B cell (primary cell): ENCODE measurements around the gene PFDN5. TPM values are rescaled to one million over a fixed set of nuclear protein-coding genes. Genes with fewer than 3 reads are reported as not detected.
A peak's percentile ranks its signal among the peaks of the same experiment; 100 is the strongest.

Experiments
- ATAC-seq: fragments of 200-7000 bp; cut with Tn5 transposase; one replicate; pipeline ENCODE4 v1.10.0; 2021; ENCODE audit warnings: low read depth, mild to moderate bottlenecking, moderate number of reproducible peaks, moderate library complexity
- CTCF ChIA-PET: fragments of 350-600 bp; sonication (Branson Sonifier 250); formaldehyde crosslinking; loops from one replicate; lab custom pipeline; 2021; ENCODE audit warnings: antibody characterized with exemption, inconsistent platforms; lab: Charles Lee
- POLR2A ChIA-PET: fragments of 350-600 bp; sonication (Branson Sonifier 250); formaldehyde crosslinking; loops from one replicate; lab custom pipeline; 2021; ENCODE audit warnings: antibody characterized with exemption; lab: Charles Lee
- DNase-seq: peaks from one replicate; pipeline ENCODE4 v3.0.0; 2013
- H2AFZ ChIP-seq: 2 replicates; pipeline ENCODE4 v1.6.1; 2012; ENCODE audit warnings: mild to moderate bottlenecking, low read depth, low read length; ENCODE audit not compliant: insufficient read depth, poor library complexity, severe bottlenecking
- H3K27ac ChIP-seq, 2 donors: 1 replicate in 1 of 2; 2 replicates in 1 of 2; pipeline ENCODE4 v1.5.1; 2012 to 2013; ENCODE audit warnings: low read length in 2 of 2, mild to moderate bottlenecking in 2 of 2, moderate library complexity in 1 of 2
- H3K27me3 ChIP-seq, 4 experiments: fragments of 200-600 bp in 1 of 4; sonication (generic) in 1 of 4; replicated peaks in 1 of 4; 1 replicate in 2 of 4; 2 replicates in 2 of 4; pipeline versions ENCODE4 v1.6.1 to v1.7.0; 2013 to 2016; ENCODE audit warnings: low read length in 3 of 4, mild to moderate bottlenecking in 2 of 4, mixed read lengths in 1 of 4, moderate library complexity in 1 of 4; ENCODE audit not compliant: insufficient read depth in 4 of 4, control insufficient read depth in 3 of 4; ENCODE audit errors: control extremely low read depth in 1 of 4
- H3K36me3 ChIP-seq, 2 experiments: replicated peaks in 1 of 2; 1 replicate in 1 of 2; 2 replicates in 1 of 2; pipeline versions ENCODE4 v1.6.1 to v1.7.1; 2013; ENCODE audit warnings: low read length in 1 of 2; ENCODE audit not compliant: insufficient read depth in 2 of 2, control insufficient read depth in 1 of 2; ENCODE audit errors: control extremely low read depth in 1 of 2, extremely low read depth in 1 of 2
- H3K4me1 ChIP-seq, 2 donors: fragments of 200-600 bp in 1 of 2; sonication (generic) in 1 of 2; 1 replicate in 1 of 2; 2 replicates in 1 of 2; pipeline versions ENCODE4 v1.5.1 to v1.6.1; 2013 to 2017; ENCODE audit warnings: low read length in 2 of 2; ENCODE audit not compliant: control insufficient read depth in 2 of 2, insufficient read depth in 2 of 2
- H3K4me2 ChIP-seq: replicated peaks from 2 replicates; pipeline ENCODE3; 2012; ENCODE audit warnings: mild to moderate bottlenecking, low read depth, low read length; ENCODE audit not compliant: poor library complexity, severe bottlenecking
- H3K4me3 ChIP-seq, 5 experiments: fragments of 200-600 bp in 1 of 5; sonication (generic) in 1 of 5; 1 replicate in 3 of 5; 2 replicates in 2 of 5; pipeline versions ENCODE4 v1.5.1 to v1.7.0; 2011 to 2016; ENCODE audit warnings: low read length in 4 of 5, mild to moderate bottlenecking in 4 of 5, low read depth in 2 of 5, control low read depth in 1 of 5, moderate library complexity in 1 of 5; ENCODE audit not compliant: insufficient read depth in 1 of 5; ENCODE audit errors: control extremely low read depth in 1 of 5, extremely low read depth in 1 of 5
- H3K79me2 ChIP-seq: fragments of 200-600 bp; sonication (generic); one replicate; pipeline ENCODE4 v1.6.0; 2016; ENCODE audit warnings: low read length; ENCODE audit not compliant: control insufficient read depth, insufficient read depth
- H3K9ac ChIP-seq: fragments of 200-600 bp; sonication (generic); 2 replicates; pipeline ENCODE4 v1.6.1; 2017; ENCODE audit warnings: mild to moderate bottlenecking, low read length, moderate library complexity
- H3K9me3 ChIP-seq, 3 donors: one replicate each; pipeline versions ENCODE4 v1.6.1 to v1.7.1; 2013; ENCODE audit warnings: low read length in 2 of 3; ENCODE audit not compliant: control insufficient read depth in 2 of 3, insufficient read depth in 1 of 3; ENCODE audit errors: control extremely low read depth in 1 of 3
- H4K20me1 ChIP-seq: 2 replicates; pipeline ENCODE4 v1.6.0; 2012; ENCODE audit warnings: mild to moderate bottlenecking, low read length; ENCODE audit not compliant: insufficient read depth, control insufficient read depth, poor library complexity, severe bottlenecking
- H3K27ac Mint-ChIP-seq: one replicate; pipeline ENCODE4 v1.8.0; 2021; ENCODE audit warnings: mixed read lengths
- H3K27me3 Mint-ChIP-seq: one replicate; pipeline ENCODE4 v1.8.0; 2021; ENCODE audit warnings: mixed read lengths
- H3K4me1 Mint-ChIP-seq: one replicate; pipeline ENCODE4 v1.8.0; 2021; ENCODE audit warnings: mixed read lengths
- H3K4me3 Mint-ChIP-seq: one replicate; pipeline ENCODE4 v1.8.0; 2021; ENCODE audit warnings: mixed read lengths
- H3K9me3 Mint-ChIP-seq: one replicate; pipeline ENCODE4 v1.8.0; 2022; ENCODE audit warnings: mixed read lengths; ENCODE audit not compliant: insufficient read depth
- CTCF ChIP-seq: fragments of 200-600 bp; IDR thresholded peaks from one replicate; pipeline ENCODE4 v1.8.0; 2022; ENCODE audit warnings: antibody characterized with exemption, mild to moderate bottlenecking
- EZH2 ChIP-seq: IDR thresholded peaks from 2 replicates; pipeline ENCODE4 v1.6.1; 2012; ENCODE audit warnings: borderline replicate concordance, low read depth, mild to moderate bottlenecking, moderate library complexity, low read length; ENCODE audit not compliant: insufficient read depth, poor library complexity, severe bottlenecking
- WGBS: methylation state at CpG from one replicate; pipeline ENCODE4 v1.1.5; 2013; ENCODE audit warnings: missing lambda C conversion rate; ENCODE audit not compliant: insufficient coverage; 5-methylcytosine and 5-hydroxymethylcytosine counted together
- intact Hi-C: fragments of 100-400 bp; cut with micrococcal nuclease; formaldehyde crosslinking; loops from one replicate; pipeline ENCODE4 v1.10.0; 2022
- polyA plus RNA-seq: library from polyadenylated mRNA; depleted of rRNA; stranded (reverse); fragments of >200 nt; gene quantifications from 2 replicates; pipeline ENCODE4 v1.2.3, GENCODE V29; 2012
- total RNA-seq, 2 donors: library from RNA; stranded (reverse); fragments of 120-200 nt in 1 of 2; gene quantifications; 1 replicate in 1 of 2; 2 replicates in 1 of 2; pipeline versions ENCODE4 v1.2.3 to v1.2.4, GENCODE V29; 2013 to 2022

PFDN5 gene
- total and polyA plus RNA-seq, 2 donors (not counting 1 experiment from before 2014, with no cell fraction given) = 654 to 1,584 TPM

DNA sequence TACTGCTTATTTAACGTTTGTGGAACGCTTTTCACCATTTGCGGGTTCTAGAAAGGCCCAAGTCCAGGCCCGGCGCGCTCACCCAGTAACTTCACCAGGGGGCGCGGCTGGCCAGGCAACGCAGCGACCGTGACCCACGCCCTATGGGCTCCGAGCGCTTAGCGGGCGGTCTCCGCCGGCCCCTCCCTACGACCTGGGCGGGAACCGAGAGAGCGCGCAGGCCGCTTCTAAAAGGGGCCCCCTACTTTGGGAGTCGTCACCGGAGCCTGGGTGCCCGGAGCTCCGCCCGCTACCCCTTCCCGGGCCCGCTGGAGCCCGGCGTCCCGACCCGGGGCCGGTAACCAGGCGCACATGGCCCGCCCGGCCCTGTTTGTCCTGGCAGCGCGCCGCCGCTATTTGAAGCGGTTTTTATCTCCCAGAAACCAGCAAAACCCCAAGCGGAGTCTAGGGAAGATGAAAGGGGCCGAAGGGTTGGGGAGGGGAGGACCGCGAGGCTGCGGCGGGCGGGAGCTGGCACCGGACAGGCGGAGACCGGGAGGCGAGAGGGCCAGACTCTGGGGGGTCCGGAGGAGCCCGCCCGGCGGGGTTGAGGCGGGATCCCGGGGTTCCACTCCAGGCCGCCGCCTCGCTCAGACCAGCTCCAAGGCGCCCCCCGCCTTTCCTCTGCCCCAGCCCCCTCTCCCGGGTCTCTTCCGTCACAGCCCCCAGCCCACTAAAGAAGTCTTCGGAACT is 29.6 kb downstream of the PFDN5 start:
- under 1% methylated on average over 69 of the region's 69 CpGs for WGBS
- Histone ChIP-seq H3K79me2 (peaks cover 13% of the 10 kb centered on the region), H3K4me2 (peak overlapping the region; percentile 100), H3K27ac (peak overlapping the region; percentile 85 to 89), H3K9ac (peak overlapping the region; percentile 81), H4K20me1 (no peaks in the 10 kb centered on the region), H3K36me3 (peaks cover 0 to 3% of the 10 kb centered on the region in 2 experiments), H2AFZ (peak overlapping the region; percentile 94), H3K4me1 (peaks cover 26 to 38% of the 10 kb centered on the region in 2 donors), H3K27me3 (peaks cover 0 to 24% (median 8%) of the 10 kb centered on the region in 4 experiments), H3K9me3 (no peaks in the 10 kb centered on the region), H3K4me3 (peak overlapping the region; percentile 70 to 85 (median 78))
- Mint-ChIP-seq H3K9me3 (no peaks in the 10 kb centered on the region), H3K27me3 (peaks cover 13% of the 10 kb centered on the region), H3K27ac (peak overlapping the region; percentile 94), H3K4me3 (peak overlapping the region; percentile 92), H3K4me1 (peaks cover 37% of the 10 kb centered on the region)
- CTCF ChIA-PET = interaction anchor here (0.9 to 15.1 kb wide), 14 partner anchors 10 to 184 kb away, joined by 3 to 353 read pairs (median 5); partner anchors contain the start of genes ESPL1, MYG1, PFDN5 and TARBP2
- intact Hi-C loops = loop anchor here (1.0 to 10.0 kb wide), 9 partner anchors 20 to 300 kb away; partner anchors contain the start of genes ATF7, CSAD, SPRYD3 and ZNF740
- POLR2A ChIA-PET = interaction anchor here (0.5 to 4.0 kb wide), 10 partner anchors 8 to 105 kb away, joined by 3 to 21 read pairs (median 8); partner anchors contain the start of genes MYG1, PFDN5 and SP1
- peak; percentile 90 for DNase-seq
- TF ChIP-seq CTCF (peak; percentile 65), EZH2 (no peak)
- ATAC-seq = peak; percentile 67
